PC-9 (cell line): ENCODE data around the gene CCDC8.

Experiments
- CTCF ChIP-seq: fragments of 200-600 bp; sonication (generic); conservative IDR thresholded peaks from 2 replicates; pipeline ENCODE4 v1.6.1; 2017; ENCODE audit warnings: mixed run types, antibody characterized with exemption, mild to moderate bottlenecking, moderate library complexity
- EZH2 ChIP-seq: fragments of 200-600 bp; sonication (generic); IDR thresholded peaks from 2 replicates; pipeline ENCODE4 v1.8.0; 2017; ENCODE audit warnings: antibody characterized with exemption, low read depth

GRCh38 chr19:46460055-46460454 lies 46.7 kb upstream of the CCDC8 start:
- TF ChIP-seq CTCF (no peak), EZH2 (no peak)
